DOHH2 (cell line): Measurements from ENCODE around the gene TSHZ1.

Experiments
- H3F3A ChIP-seq: fragments of 200-600 bp; sonication (generic), shearing (Covaris generic); 2 replicates; pipeline ENCODE4 v1.6.0; 2016; ENCODE audit warnings: antibody characterized with exemption, mild to moderate bottlenecking; ENCODE audit not compliant: control insufficient read depth, insufficient read depth
- H3K27ac ChIP-seq: fragments of 200-600 bp; sonication (generic); 2 replicates; pipeline ENCODE4 v1.5.1; 2014; ENCODE audit warnings: low read depth, mild to moderate bottlenecking, low read length, moderate library complexity
- H3K27me3 ChIP-seq: fragments of 200-600 bp; sonication (generic); 2 replicates; pipeline ENCODE4 v1.6.1; 2014; ENCODE audit warnings: mild to moderate bottlenecking, low read length, mixed read lengths; ENCODE audit not compliant: control insufficient read depth
- H3K36me3 ChIP-seq: fragments of 200-600 bp; sonication (generic); 2 replicates; pipeline ENCODE4 v1.6.1; 2014; ENCODE audit warnings: mild to moderate bottlenecking, low read length, moderate library complexity, mixed read lengths; ENCODE audit not compliant: control insufficient read depth
- H3K4me1 ChIP-seq: fragments of 200-600 bp; sonication (generic); 2 replicates; pipeline ENCODE4 v1.6.1; 2014; ENCODE audit warnings: mild to moderate bottlenecking, low read length, mixed read lengths; ENCODE audit not compliant: control insufficient read depth
- H3K4me2 ChIP-seq: fragments of 200-600 bp; sonication (generic); 2 replicates; pipeline ENCODE4 v1.6.0; 2014; ENCODE audit warnings: mild to moderate bottlenecking, low read length, moderate library complexity
- H3K4me3 ChIP-seq: fragments of 200-600 bp; sonication (generic); 2 replicates; pipeline ENCODE4 v1.5.1; 2014; ENCODE audit warnings: mild to moderate bottlenecking, low read length, mixed read lengths
- H3K79me2 ChIP-seq: fragments of 200-600 bp; sonication (generic); 2 replicates; pipeline ENCODE4 v1.6.1; 2014; ENCODE audit warnings: mild to moderate bottlenecking, low read length, mixed read lengths; ENCODE audit not compliant: control insufficient read depth
- H3K9me2 ChIP-seq: fragments of 200-600 bp; sonication (generic); replicated peaks from 2 replicates; pipeline ENCODE4 v1.6.1; 2014; ENCODE audit warnings: mild to moderate bottlenecking, low read length, mixed read lengths; ENCODE audit not compliant: control insufficient read depth
- H3K9me3 ChIP-seq: fragments of 200-600 bp; sonication (generic); 2 replicates; pipeline ENCODE4 v1.6.1; 2014; ENCODE audit warnings: antibody characterized with exemption, low read length, mixed read lengths; ENCODE audit not compliant: control insufficient read depth, insufficient read depth
- H4K20me1 ChIP-seq: fragments of 200-600 bp; sonication (generic); 2 replicates; pipeline ENCODE4 v1.6.0; 2014; ENCODE audit warnings: low read depth, mild to moderate bottlenecking, antibody characterized with exemption, low read length, moderate library complexity; ENCODE audit not compliant: control insufficient read depth, insufficient read depth
- EZH2phosphoT487 ChIP-seq: fragments of 200-600 bp; sonication (generic); IDR thresholded peaks from 2 replicates; pipeline ENCODE4 v1.6.1; 2017; ENCODE audit warnings: borderline replicate concordance, mild to moderate bottlenecking, antibody characterized with exemption, low read length, moderate library complexity, mixed read lengths
- TF ChIP-seq, protein P1 (sequence below): fragments of 200-600 bp; sonication (generic); IDR thresholded peaks from one replicate; pipeline ENCODE4 v1.5.1; 2014; ENCODE audit warnings: antibody characterized with exemption, mild to moderate bottlenecking, low read depth, low read length; ENCODE audit not compliant: poor library complexity, severe bottlenecking

TSHZ1 gene

DNA sequence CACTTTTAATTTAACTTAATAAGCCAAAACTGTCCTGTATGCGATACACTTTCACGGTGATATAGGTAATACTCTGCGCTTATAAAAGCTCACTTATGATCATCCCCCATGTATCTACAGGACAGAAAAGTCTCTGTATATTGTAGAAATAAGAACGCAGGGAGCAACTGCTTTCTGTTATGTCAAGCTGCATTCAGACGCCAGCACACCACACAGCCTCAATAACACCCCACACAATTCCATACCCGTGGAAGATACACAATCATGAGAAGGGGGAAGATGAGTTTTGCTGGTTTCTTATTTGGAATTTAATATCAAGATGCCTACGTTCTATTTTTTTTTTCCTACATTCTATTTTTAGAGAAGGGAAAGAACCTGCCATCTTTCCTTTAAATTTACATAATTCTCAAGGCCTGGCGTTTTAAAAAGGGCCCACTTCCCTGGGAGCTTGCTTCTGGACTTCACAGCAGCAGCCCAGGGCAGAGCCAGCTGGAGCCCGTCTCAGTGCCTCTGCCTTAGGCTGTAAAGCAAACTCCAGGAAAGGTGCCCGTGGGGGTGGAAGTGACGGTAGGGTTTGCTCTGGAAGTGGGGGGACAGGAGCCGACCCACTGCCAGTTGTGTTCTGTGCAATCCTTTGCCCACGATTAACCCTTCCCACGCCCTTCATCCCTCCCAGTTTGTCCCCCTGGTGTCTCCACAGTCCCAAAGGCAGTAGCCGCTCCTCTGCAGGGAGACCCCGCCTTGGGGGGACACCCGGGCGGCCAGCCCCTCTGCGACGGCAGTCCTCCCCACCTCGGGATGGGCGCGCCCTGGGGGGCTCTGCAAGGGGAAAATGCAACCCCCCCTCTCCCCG is 7.0 kb upstream of the TSHZ1 start:
- peaks cover 16% of the 10 kb centered on the region for H3K4me1 ChIP-seq
- peaks cover 11% of the 10 kb centered on the region for H3K27me3 ChIP-seq
- H3K79me2 ChIP-seq, result peaks cover 49% of the 10 kb centered on the region
- H3F3A ChIP-seq, result peaks cover 12% of the 10 kb centered on the region
- no peak for TF ChIP-seq EZH2phosphoT487
- TF ChIP-seq, protein P1, sequence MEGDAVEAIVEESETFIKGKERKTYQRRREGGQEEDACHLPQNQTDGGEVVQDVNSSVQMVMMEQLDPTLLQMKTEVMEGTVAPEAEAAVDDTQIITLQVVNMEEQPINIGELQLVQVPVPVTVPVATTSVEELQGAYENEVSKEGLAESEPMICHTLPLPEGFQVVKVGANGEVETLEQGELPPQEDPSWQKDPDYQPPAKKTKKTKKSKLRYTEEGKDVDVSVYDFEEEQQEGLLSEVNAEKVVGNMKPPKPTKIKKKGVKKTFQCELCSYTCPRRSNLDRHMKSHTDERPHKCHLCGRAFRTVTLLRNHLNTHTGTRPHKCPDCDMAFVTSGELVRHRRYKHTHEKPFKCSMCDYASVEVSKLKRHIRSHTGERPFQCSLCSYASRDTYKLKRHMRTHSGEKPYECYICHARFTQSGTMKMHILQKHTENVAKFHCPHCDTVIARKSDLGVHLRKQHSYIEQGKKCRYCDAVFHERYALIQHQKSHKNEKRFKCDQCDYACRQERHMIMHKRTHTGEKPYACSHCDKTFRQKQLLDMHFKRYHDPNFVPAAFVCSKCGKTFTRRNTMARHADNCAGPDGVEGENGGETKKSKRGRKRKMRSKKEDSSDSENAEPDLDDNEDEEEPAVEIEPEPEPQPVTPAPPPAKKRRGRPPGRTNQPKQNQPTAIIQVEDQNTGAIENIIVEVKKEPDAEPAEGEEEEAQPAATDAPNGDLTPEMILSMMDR, result no peak
- peaks cover 16% of the 10 kb centered on the region for H3K36me3 ChIP-seq
- no peak overlapping the region for H3K27ac ChIP-seq
- no peak overlapping the region for H3K4me2 ChIP-seq
- no peak overlapping the region for H3K4me3 ChIP-seq
- H3K9me2 ChIP-seq, result no peaks in the 10 kb centered on the region
- H4K20me1 ChIP-seq, result peaks cover 10% of the 10 kb centered on the region; the same call in 1 of the 2 replicates
- no peaks in the 10 kb centered on the region for H3K9me3 ChIP-seq

DNA sequence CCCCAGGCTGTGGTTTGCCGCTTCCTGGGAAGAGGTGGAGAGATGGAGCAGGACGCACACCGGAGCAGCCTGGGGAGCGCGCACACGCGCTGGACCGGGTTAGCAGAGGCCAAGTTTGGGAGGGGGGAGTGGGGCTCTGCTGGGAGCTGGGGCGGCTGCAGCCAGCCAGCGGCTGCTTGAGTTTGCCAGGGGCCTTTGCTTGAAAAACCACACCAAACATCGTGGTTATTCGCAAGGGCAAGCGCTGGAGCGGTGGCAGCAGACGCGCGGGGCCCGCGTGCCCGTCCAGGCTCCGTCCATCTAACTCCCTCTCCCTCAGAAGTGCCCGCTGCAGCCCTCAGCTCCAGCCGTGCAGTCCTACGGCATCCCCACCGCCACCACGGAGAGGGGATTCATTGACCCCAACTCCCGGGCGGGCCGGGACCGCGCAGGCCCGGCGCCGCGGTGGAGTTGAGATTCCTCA is 6.3 kb upstream of the TSHZ1 start:
- H4K20me1 ChIP-seq, result peaks cover 10% of the 10 kb centered on the region; the same call in 1 of the 2 replicates
- no peaks in the 10 kb centered on the region for H3K9me2 ChIP-seq
- no peaks in the 10 kb centered on the region for H3K9me3 ChIP-seq
- no peak overlapping the region for H3K4me3 ChIP-seq
- H3F3A ChIP-seq, result peaks cover 12% of the 10 kb centered on the region
- TF ChIP-seq, protein P1, result no peak
- TF ChIP-seq EZH2phosphoT487, result no peak
- no peak overlapping the region for H3K27ac ChIP-seq
- peaks cover 16% of the 10 kb centered on the region for H3K36me3 ChIP-seq
- no peak overlapping the region for H3K4me2 ChIP-seq
- peaks cover 11% of the 10 kb centered on the region for H3K27me3 ChIP-seq
- peaks cover 51% of the 10 kb centered on the region for H3K79me2 ChIP-seq
- peaks cover 16% of the 10 kb centered on the region for H3K4me1 ChIP-seq

DNA sequence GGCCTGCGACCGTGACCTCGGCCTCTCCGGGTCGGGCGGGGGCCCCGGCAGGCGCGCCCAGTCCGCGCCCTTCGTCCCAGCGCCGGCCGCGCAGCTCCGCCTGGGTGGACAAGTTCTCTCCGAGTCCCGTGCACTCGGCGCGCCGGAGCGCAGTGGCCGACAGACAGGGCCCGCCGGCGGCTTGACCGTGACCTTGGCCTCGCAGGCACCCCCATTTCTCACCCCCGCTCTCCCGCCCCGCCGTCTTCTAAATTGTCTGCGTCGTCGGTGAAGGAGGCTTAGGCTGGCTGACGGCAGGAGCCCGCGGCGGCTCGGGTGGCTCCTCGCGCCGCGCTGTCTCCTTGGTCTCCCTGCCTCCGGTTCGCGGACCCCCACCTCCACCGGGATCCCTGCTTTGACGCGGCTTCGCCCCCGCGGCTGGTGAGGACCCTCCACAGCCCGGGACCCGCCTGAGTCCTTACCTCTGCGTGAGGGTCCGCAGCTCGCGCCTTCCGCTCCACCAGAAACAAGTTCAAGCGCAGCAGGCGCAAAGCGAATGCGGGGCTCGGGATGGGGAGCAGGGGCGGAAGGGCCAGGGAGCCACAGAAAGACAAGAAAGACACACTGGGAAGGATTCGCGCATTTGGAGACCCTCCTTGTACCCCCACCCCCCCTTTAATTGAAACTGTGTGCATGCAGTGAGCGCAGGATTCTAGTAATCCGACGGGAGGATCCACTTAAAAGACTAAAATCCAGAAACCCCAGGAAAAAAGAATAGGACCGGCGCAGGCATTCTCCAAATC is 5.7 kb upstream of the TSHZ1 start:
- Histone ChIP-seq H3K79me2 (peaks cover 51% of the 10 kb centered on the region), H3K27me3 (peaks cover 11% of the 10 kb centered on the region), H3K4me3 (no peak overlapping the region)

More for the DNA sequence above, 5.7 kb upstream of the TSHZ1 start:
- H3K9me3 ChIP-seq, result no peaks in the 10 kb centered on the region
- peaks cover 16% of the 10 kb centered on the region for H3K36me3 ChIP-seq
- H3F3A ChIP-seq, result peaks cover 16% of the 10 kb centered on the region
- H3K4me1 ChIP-seq, result peaks cover 18% of the 10 kb centered on the region
- H4K20me1 ChIP-seq, result peaks cover 10% of the 10 kb centered on the region; the same call in 1 of the 2 replicates
- H3K4me2 ChIP-seq, result no peak overlapping the region
- TF ChIP-seq EZH2phosphoT487, result no peak
- TF ChIP-seq, protein P1, result no peak
- no peaks in the 10 kb centered on the region for H3K9me2 ChIP-seq
- no peak overlapping the region for H3K27ac ChIP-seq
